ENCODE measurements around the gene BCL2.

The BCL2 gene

GRCh38 chr18:63155169-63155852, 164.3 kb downstream of the BCL2 start:
- DNase-seq, result peak; percentile 53 to 63

DNA sequence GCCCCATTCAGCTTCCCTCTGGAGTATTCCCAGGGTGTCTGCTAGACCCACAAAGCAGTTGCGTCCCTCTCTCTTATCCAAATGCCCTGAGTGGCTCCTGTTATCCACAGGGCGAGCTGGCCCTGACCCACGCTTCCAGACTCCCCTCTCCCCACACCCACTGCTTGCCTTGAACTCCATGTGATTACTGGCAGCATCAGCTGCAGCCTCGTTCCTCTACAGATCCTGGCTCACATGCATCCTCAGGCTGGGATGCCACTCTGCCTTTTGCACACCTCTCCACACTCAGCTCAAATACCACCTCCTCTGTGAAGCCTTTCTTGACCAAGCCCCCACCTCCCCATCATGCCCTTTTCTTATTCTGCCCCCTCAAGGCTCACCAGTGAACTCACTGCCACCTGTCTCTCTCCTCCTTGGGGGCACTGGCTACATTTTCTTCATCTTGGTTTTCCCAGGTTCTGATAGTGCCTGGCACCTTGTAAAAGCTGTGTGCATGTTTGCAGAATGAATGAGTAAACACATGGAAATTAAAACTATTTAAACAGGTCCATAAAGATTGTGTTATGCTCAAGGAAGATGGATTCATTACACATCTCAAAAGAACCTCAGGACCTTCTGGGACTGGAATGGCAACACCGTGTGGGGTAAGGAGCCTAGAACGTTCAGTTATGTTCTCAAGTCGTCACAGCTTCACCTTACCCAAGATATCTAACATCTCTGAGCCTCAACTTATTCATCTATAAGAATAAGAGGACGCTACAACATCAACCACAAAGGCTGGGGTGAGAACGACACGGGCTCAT, 165.0 kb downstream of the BCL2 start:
- no peak for DNase-seq

DNA sequence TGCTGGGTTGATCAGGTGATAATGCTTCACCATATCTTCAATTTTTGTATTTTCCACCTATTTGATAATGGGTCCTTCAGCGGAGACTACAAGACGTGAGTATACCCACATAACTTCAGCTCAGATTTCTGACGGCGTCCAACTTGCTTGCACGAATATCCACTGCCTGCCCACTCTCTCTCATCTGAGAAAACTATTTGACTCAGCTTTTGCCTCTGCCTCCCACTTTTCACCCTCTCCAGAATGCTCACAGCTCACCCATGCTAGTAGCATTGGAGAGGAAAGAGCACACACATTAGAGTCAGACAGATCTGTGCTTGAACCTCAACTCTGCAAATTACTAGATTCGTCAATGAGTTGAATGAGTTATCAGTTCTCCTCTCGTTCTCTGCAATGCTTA, 166.8 kb downstream of the BCL2 start:
- DNase-seq, result no peak

GRCh38 chr18:63152096-63152495, 167.5 kb downstream of the BCL2 start:
- DNase-seq, result no peak

- no peak for DNase-seq
Measured at GRCh38 chr18:63151539-63151938, 168.0 kb downstream of the BCL2 start.

DNA sequence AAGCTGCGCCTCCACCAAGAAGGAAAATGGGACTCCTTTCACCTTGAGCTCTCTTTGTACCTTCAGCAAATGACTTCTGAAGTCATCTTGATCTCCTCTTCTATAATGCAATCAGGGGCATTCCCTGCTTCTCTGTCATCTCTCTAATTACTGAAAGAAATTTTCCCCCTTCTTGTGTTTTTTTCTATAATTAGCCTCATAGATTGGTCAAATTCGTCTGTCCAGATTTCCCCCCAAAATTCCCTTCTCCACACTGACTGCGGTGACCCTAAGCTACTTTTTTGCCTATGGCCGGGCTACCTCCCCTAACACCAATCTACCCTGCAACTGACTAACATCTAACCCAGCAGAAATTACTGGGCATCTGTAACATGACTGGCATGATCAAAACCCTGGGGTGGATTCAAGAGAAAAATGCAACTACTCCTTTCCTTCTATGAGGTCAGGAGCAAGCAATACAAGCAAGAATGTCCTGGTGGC, 168.6 kb downstream of the BCL2 start:
- no peak for DNase-seq

DNA sequence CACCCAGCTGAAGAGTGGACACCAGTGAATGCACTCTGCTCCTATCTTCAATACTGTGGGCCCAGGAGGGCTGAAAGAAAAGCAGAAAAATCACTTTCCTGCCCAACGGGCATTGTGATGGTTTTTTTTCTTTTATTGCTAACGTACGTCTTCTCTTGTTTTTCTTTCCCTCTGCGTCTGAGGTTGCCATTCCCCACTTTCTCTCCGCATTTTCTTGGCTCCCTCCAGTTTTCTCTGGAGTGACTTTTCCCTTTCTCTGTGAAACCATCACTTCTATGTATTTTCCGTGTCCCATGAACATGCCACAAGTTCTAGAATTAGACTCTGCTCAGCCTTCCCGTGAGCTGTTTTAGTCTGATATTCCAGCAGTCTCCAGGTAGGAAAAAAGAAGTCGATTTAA, 169.2 kb downstream of the BCL2 start:
- DNase-seq, result no peak

- DNase-seq, result no peak
Measured at GRCh38 chr18:63149302-63149587, 170.3 kb downstream of the BCL2 start.

- DNase-seq, result no peak
Measured at GRCh38 chr18:63148449-63149301, 170.9 kb downstream of the BCL2 start.

DNA sequence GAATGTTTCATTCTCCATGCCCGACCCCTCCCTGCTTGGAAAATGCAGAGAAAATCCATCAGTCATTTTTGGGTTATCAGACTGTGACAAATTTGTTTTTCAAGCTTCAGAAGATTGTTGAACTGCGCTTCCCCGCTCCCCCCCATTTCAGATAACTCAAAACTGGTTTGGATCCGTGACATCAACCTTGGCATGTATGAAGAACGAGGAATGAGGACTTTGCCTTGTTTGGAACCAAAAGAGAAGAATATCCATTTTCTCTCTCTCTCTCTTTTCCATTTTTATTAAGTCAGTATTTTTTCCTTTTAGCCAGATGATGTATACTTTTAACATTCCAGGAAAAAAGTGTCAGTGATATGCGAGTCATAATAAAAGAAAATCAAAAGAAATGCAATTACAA, 171.6 kb downstream of the BCL2 start:
- DNase-seq, result no peak

DNA sequence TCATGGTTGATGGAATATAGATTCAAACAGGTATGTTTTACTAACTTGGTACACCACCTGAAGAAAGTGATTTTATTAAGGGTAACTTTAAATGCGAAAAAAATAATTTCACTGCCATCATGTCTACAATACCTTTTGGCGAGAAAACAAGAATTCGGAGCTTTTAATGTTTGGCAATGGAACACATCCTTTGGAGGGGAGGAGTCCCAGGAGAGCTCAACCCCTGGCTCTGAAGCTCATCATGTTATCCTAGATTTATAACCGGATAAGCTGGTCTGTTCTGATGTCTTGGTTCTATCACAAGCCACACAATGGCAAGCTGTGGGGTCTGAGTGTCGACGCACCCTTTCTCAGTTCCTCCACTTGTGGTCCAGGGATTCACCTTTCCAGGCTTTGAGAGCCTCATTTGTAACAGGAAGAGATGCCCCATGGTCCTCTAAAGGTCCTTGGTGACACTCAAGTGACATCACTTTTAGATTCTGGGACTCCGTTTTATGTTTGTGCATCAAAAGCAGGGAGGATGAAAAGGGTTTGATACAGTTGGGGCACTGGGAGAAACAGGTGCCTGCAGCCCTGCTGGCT, 172.7 kb downstream of the BCL2 start:
- no peak for DNase-seq

DNA sequence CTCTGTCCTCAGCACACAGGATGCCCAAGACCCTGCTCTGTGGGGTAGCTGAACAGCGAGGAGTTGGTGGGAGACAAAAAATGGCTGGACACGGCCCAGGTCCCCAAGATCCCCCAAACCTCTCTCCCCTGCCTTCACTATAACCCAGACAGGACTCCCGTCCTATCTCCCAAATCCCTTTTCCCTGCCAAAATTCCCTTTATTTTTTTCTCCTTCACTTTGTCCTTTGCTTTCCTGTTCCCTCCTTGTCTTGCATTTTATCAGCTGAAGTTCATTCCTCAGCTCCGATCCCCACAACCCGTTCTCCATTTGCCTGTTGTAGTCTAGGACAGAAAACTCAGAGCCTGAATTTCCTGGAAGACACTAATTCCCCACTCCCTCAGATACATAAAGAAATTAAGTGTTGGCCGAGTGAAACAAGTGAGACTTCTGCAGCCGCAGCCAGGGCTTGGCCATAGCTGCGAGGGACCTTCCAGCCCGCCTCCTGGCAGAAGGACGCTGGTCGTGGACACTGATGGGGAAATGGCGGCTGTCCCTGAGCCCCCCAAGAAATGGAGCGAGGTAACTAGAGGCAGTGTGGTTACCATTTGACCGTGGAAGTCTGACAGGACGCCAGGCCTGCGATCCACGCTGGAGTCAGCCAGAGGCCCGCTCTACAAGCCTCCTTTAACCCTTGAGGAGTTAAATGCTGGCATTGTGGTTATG, 173.6 kb downstream of the BCL2 start:
- no peak for DNase-seq

GRCh38 chr18:63145166-63145850, 174.3 kb downstream of the BCL2 start:
- DNase-seq, result no peak

DNA sequence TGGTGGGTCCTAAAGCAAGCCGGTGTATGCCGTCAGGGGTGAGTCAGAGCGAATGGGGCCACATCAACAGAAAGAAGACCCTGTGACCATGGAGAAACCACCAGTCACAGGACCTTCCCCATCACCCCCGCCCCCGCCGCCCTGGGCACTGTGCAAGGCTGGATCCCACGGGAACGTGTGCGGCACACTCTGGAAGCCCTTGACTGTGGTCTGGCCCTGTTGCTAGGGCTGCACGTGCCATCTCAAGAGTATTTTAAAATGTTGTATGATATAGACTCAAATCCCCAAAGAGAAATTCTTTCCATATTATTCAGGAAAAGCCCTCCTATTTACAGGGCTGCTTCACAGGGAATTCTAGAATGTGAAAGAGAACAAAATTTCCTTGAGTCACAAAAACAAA, 174.8 kb downstream of the BCL2 start:
- DNase-seq, result peak in 1 of 2 donors; percentile 16

DNA sequence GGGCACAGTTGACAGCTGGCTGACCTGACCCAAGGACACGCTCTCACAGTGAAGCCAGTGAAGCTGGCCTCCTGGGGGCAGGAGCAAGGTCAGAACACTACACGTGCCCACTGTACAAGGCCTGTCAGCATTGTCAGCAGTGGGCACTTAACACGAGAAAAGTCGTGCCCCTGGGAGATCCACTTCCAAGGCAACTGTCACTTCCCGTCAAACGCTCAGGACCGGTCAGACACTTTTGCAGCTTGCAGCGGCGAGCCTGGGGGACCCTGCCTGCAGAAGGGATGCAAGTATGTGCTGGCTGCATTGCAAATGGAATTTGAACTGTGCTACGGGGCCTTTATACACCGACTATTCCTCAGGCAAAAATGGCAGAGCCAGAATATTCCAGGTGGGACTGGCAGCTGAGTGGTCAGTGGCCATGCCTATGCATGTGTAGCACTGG, 176.2 kb downstream of the BCL2 start:
- DNase-seq, result no peak

- DNase-seq, result no peak
Measured at GRCh38 chr18:63142594-63143225, 176.9 kb downstream of the BCL2 start.

DNA sequence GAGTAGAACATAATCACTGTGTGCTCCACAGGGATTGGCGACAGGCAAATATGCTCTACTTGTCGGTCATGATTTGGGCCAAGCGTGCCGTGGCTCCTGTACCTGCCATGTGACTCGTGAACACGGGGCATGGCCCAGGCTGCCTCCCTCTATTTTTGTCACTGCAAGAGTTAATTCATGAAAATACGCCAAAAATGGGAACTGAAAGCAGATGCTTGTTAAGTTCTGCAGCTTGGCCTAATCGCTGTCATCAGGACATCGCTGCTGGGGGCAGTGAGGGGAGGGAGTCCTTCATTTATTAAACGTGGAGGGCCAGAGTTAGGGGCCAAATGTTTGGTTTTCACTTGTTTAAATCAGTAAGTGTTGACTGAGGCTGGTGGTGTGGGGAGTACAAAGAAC, 177.8 kb downstream of the BCL2 start:
- DNase-seq, result peak; percentile 37 to 53

- no peak for DNase-seq
Measured at GRCh38 chr18:63140997-63141777, 178.4 kb downstream of the BCL2 start.

DNA sequence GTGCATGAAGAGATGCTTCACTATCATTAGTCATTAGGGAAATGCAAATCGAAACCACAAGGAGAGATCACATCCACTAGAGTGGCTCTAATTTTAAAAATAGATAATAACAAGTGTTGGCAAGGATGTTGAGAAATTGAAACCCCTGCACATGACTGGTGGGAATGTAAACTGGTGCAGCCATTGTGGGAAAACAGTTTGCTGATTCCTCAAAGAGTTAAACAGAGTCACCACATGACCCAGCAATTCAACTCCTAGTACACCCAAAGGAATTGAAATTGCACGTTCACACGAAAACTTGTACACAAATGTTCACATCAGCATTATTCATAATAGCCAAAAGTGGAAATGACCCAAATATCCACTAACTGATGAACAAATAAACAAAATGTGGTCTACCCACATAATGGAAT, 179.5 kb downstream of the BCL2 start:
- DNase-seq, result no peak
